Skeletal muscle tissue (tissue), 4 donors: ENCODE data around the gene DNAJB2. TPM values are rescaled to one million over a fixed set of nuclear protein-coding genes. Genes with fewer than 3 reads are reported as not detected.
"Not testable (repeated sequence)": the region's sequence is repeated elsewhere in the genome, so short reads cannot be mapped to it uniquely, and the experiment has no call there.

ENCODE experiments used
- H3K27ac ChIP-seq: one replicate; pipeline ENCODE4 v1.7.0; 2013; ENCODE audit warnings: mild to moderate bottlenecking, low read depth, low read length, inconsistent platforms
- H3K27me3 ChIP-seq, 3 donors: one replicate each; pipeline ENCODE4 v1.7.0; 2013; ENCODE audit warnings: low read length in 3 of 3; ENCODE audit not compliant: control insufficient read depth in 3 of 3, insufficient read depth in 3 of 3
- H3K36me3 ChIP-seq, 3 donors: one replicate each; pipeline ENCODE4 v1.7.0; 2013; ENCODE audit warnings: low read length in 3 of 3; ENCODE audit not compliant: control insufficient read depth in 3 of 3, insufficient read depth in 3 of 3
- H3K4me1 ChIP-seq, 3 donors: one replicate each; pipeline ENCODE4 v1.7.0; 2013; ENCODE audit warnings: low read length in 3 of 3, mild to moderate bottlenecking in 3 of 3; ENCODE audit not compliant: control insufficient read depth in 3 of 3, insufficient read depth in 3 of 3
- H3K4me3 ChIP-seq, 3 donors: one replicate each; pipeline ENCODE4 v1.7.0; 2013; ENCODE audit warnings: low read length in 3 of 3
- H3K9ac ChIP-seq, 3 donors: one replicate each; pipeline ENCODE4 v1.7.0; 2013; ENCODE audit warnings: low read length in 3 of 3, mild to moderate bottlenecking in 3 of 3, moderate library complexity in 2 of 3, low read depth in 1 of 3
- H3K9me3 ChIP-seq, 3 donors: one replicate each; pipeline ENCODE4 v1.7.0; 2013; ENCODE audit warnings: low read length in 3 of 3; ENCODE audit not compliant: control insufficient read depth in 3 of 3
- total RNA-seq: library from RNA; depleted of rRNA; stranded (reverse); fragments of >200 nt; gene quantifications from one replicate; pipeline ENCODE4 v1.2.3, GENCODE V29; 2014
- donor health status: Osteomylitis.

Gene DNAJB2
- total RNA-seq, 1 donor from 2014 or later = 49.6 TPM

GRCh38 chr2:219254590-219255201, 24.5 kb upstream of the DNAJB2 start:
- Histone ChIP-seq H3K4me1 (peaks cover 39 to 53% (median 41%) of the 10 kb centered on the region in 3 donors), H3K36me3 (peaks cover 23 to 25% (median 23%) of the 10 kb centered on the region in 3 donors), H3K27ac (peak overlapping the region; percentile 96), H3K9ac (peak overlapping the region; percentile 79 to 96 (median 79)), H3K4me3 (peak overlapping the region; percentile 83 to 92 (median 91)), H3K9me3 (no peaks in the 10 kb centered on the region), H3K27me3 (peaks cover 0 to 8% (median 4%) of the 10 kb centered on the region in 3 donors)

GRCh38 chr2:219258942-219259341, 20.2 kb upstream of the DNAJB2 start:
- Histone ChIP-seq H3K4me1 (peaks cover 7 to 11% (median 9%) of the 10 kb centered on the region in 3 donors), H3K27me3 (peaks cover 4 to 10% (median 6%) of the 10 kb centered on the region in 3 donors)
- H3K9me3 ChIP-seq, H3K36me3 ChIP-seq, H3K9ac ChIP-seq, H3K27ac ChIP-seq, H3K4me3 ChIP-seq: not testable (repeated sequence)

GRCh38 chr2:219261024-219261855, 17.9 kb upstream of the DNAJB2 start:
- Histone ChIP-seq H3K27ac (no peak overlapping the region), H3K36me3 (no peaks in the 10 kb centered on the region), H3K4me1 (no peaks in the 10 kb centered on the region), H3K4me3 (no peak overlapping the region), H3K9ac (no peak overlapping the region), H3K27me3 (peaks cover 0 to 6% (median 6%) of the 10 kb centered on the region in 3 donors), H3K9me3 (no peaks in the 10 kb centered on the region)

- no peak overlapping the region for H3K9ac ChIP-seq
- H3K9me3 ChIP-seq = no peaks in the 10 kb centered on the region
- peaks cover 0 to 4% (median 2%) of the 10 kb centered on the region in 3 donors for H3K27me3 ChIP-seq
- no peak overlapping the region for H3K4me3 ChIP-seq
- H3K36me3 ChIP-seq = no peaks in the 10 kb centered on the region
- H3K4me1 ChIP-seq = peaks cover 0 to 5% (median 2%) of the 10 kb centered on the region in 3 donors
- no peak overlapping the region for H3K27ac ChIP-seq
These were observed 12.9 kb upstream of the DNAJB2 start for GRCh38 chr2:219266232-219266631.

DNA sequence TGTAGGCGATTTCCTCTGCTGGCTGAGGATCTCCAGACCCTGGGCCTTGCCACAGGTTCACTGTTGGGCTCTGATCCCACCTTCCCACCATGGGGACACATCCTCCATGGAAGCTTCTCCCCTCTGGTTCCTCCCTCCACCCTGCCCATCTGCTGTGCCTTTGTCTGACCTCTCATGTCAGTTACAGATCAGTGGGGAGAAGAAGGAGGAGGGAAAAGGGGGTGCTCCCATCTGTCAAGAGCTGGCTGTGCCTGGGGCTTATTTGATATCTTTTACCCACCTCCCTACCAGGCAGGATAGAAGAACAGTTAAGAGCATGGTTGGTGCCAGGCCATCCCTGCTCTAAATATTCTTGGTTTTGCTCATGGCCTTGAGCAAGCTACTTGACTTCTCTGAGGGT, 12.3 kb upstream of the DNAJB2 start:
- no peaks in the 10 kb centered on the region for H3K36me3 ChIP-seq
- no peak overlapping the region for H3K4me3 ChIP-seq
- no peaks in the 10 kb centered on the region for H3K9me3 ChIP-seq
- H3K9ac ChIP-seq = no peak overlapping the region
- no peak overlapping the region for H3K27ac ChIP-seq
- H3K27me3 ChIP-seq = no peaks in the 10 kb centered on the region
- H3K4me1 ChIP-seq = peaks cover 0 to 5% (median 2%) of the 10 kb centered on the region in 3 donors

GRCh38 chr2:219268294-219268693, 10.9 kb upstream of the DNAJB2 start:
- no peaks in the 10 kb centered on the region for H3K27me3 ChIP-seq
- H3K4me1 ChIP-seq = peaks cover 0 to 5% (median 2%) of the 10 kb centered on the region in 3 donors
- no peak overlapping the region for H3K9ac ChIP-seq
- H3K9me3 ChIP-seq = no peaks in the 10 kb centered on the region
- no peak overlapping the region for H3K4me3 ChIP-seq
- H3K27ac ChIP-seq = no peak overlapping the region
- no peaks in the 10 kb centered on the region for H3K36me3 ChIP-seq

- no peak overlapping the region for H3K4me3 ChIP-seq
- H3K27me3 ChIP-seq = no peaks in the 10 kb centered on the region
- peaks cover 5 to 15% (median 11%) of the 10 kb centered on the region in 3 donors for H3K4me1 ChIP-seq
- H3K9me3 ChIP-seq = no peaks in the 10 kb centered on the region
- no peaks in the 10 kb centered on the region for H3K36me3 ChIP-seq
- H3K9ac ChIP-seq = no peak overlapping the region
- no peak overlapping the region for H3K27ac ChIP-seq
These were observed 9.7 kb upstream of the DNAJB2 start for GRCh38 chr2:219269362-219270054.

DNA sequence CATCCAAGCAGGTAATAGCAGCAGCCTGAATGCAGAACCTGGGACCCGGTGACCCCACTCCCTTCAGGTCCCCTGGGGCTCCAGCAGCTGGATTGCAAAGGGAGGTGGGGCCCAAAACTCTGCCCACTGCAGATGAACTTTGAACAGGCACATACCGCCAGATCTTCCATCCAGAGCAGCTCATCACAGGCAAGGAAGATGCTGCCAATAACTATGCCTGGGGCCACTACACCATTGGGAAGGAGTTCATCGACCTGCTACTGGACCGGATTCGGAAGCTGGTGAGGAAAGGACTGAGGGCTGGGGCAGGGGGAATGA, 9.2 kb upstream of the DNAJB2 start:
- H3K27me3 ChIP-seq = no peaks in the 10 kb centered on the region
- H3K27ac ChIP-seq = no peak overlapping the region
- H3K9ac ChIP-seq = no peak overlapping the region
- H3K4me1 ChIP-seq = peaks cover 8 to 18% (median 13%) of the 10 kb centered on the region in 3 donors
- no peaks in the 10 kb centered on the region for H3K36me3 ChIP-seq
- H3K4me3 ChIP-seq = no peak overlapping the region
- H3K9me3 ChIP-seq = no peaks in the 10 kb centered on the region

DNA sequence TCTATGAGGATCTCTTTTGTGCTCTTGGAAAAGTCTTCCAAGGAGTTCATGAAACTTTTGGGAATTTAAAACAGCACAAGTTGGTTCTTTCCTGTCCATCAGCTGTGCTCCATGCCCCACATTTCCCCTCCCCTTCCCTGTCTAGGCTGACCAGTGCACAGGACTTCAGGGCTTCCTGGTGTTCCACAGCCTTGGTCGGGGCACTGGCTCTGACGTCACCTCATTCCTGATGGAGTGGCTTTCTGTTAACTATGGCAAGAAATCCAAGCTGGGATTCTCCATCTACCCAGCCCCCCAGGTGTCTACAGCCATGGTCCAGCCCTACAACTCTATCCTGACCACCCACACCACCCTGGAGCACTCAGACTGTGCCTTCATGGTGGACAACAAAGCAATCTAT, 8.1 kb upstream of the DNAJB2 start:
- Histone ChIP-seq H3K4me1 (peaks cover 8 to 23% (median 13%) of the 10 kb centered on the region in 3 donors), H3K27me3 (no peaks in the 10 kb centered on the region), H3K27ac (no peak overlapping the region), H3K36me3 (no peaks in the 10 kb centered on the region), H3K9ac (no peak overlapping the region), H3K4me3 (no peak overlapping the region), H3K9me3 (no peaks in the 10 kb centered on the region)

GRCh38 chr2:219272356-219272755, 6.8 kb upstream of the DNAJB2 start:
- Histone ChIP-seq H3K27me3 (no peaks in the 10 kb centered on the region), H3K4me3 (no peak overlapping the region), H3K36me3 (no peaks in the 10 kb centered on the region), H3K4me1 (peaks cover 8 to 23% (median 14%) of the 10 kb centered on the region in 3 donors), H3K27ac (no peak overlapping the region), H3K9me3 (no peaks in the 10 kb centered on the region), H3K9ac (no peak overlapping the region)
